ENCODE results near the gene EPHA3. TPM values are rescaled to one million over a fixed set of nuclear protein-coding genes. Genes with fewer than 3 reads are reported as not detected.

Gene EPHA3
- total RNA-seq, 1 donor: not detected

GRCh38 chr3:89434621-89435380 is 327.4 kb downstream of the EPHA3 start:
- DNase-seq (ENCODE audit: low read depth in 2 of 3, low spot score in 2 of 3): no peak

- no peak for DNase-seq (ENCODE audit: low read depth in 2 of 3, low spot score in 2 of 3)
Measured at GRCh38 chr3:89436846-89437245, 329.4 kb downstream of the EPHA3 start.

GRCh38 chr3:89440386-89440785 is 333.0 kb downstream of the EPHA3 start:
- no peak for DNase-seq (ENCODE audit: low read depth in 2 of 3, low spot score in 2 of 3)

GRCh38 chr3:89441141-89441540 is 333.7 kb downstream of the EPHA3 start:
- no peak for DNase-seq (ENCODE audit: low read depth in 2 of 3, low spot score in 2 of 3)

GRCh38 chr3:89446593-89446992 is 339.2 kb downstream of the EPHA3 start:
- no peak for DNase-seq (ENCODE audit: low read depth in 2 of 3, low spot score in 2 of 3)

- no peak for DNase-seq (ENCODE audit: low read depth in 2 of 3, low spot score in 2 of 3)
Measured at GRCh38 chr3:89447243-89447642, 339.8 kb downstream of the EPHA3 start.

GRCh38 chr3:89449086-89449485 is 341.7 kb downstream of the EPHA3 start:
- no peak for DNase-seq (ENCODE audit: low read depth in 2 of 3, low spot score in 2 of 3)

GRCh38 chr3:89452066-89452465 is 344.6 kb downstream of the EPHA3 start:
- DNase-seq (ENCODE audit: low read depth in 2 of 3, low spot score in 2 of 3): no peak

GRCh38 chr3:89455240-89455639 is 347.8 kb downstream of the EPHA3 start:
- no peak for DNase-seq (ENCODE audit: low read depth in 2 of 3, low spot score in 2 of 3)

GRCh38 chr3:89467898-89468363 is 360.5 kb downstream of the EPHA3 start:
- DNase-seq (ENCODE audit: low read depth in 2 of 3, low spot score in 2 of 3): no peak

GRCh38 chr3:89472101-89472500 is 364.7 kb downstream of the EPHA3 start:
- DNase-seq (ENCODE audit: low read depth in 2 of 3, low spot score in 2 of 3): no peak

GRCh38 chr3:89474333-89475130 is 367.1 kb downstream of the EPHA3 start:
- DNase-seq (ENCODE audit: low read depth in 2 of 3, low spot score in 2 of 3): no peak

GRCh38 chr3:89488800-89489580 is 381.6 kb downstream of the EPHA3 start:
- DNase-seq (ENCODE audit: low read depth in 2 of 3, low spot score in 2 of 3): no peak

GRCh38 chr3:89490129-89490528 is 382.7 kb downstream of the EPHA3 start:
- DNase-seq (ENCODE audit: low read depth in 2 of 3, low spot score in 2 of 3): no peak

GRCh38 chr3:89494734-89495133 is 387.3 kb downstream of the EPHA3 start:
- no peak for DNase-seq (ENCODE audit: low read depth in 2 of 3, low spot score in 2 of 3)

- no peak for DNase-seq (ENCODE audit: low read depth in 2 of 3, low spot score in 2 of 3)
Measured at GRCh38 chr3:89503891-89504391, 396.5 kb downstream of the EPHA3 start.

- no peak for DNase-seq (ENCODE audit: low read depth in 2 of 3, low spot score in 2 of 3)
Measured at GRCh38 chr3:89504432-89504831, 397.0 kb downstream of the EPHA3 start.

GRCh38 chr3:89506462-89507103 is 399.2 kb downstream of the EPHA3 start:
- no peak for DNase-seq (ENCODE audit: low read depth in 2 of 3, low spot score in 2 of 3)

- no peak for DNase-seq (ENCODE audit: low read depth in 2 of 3, low spot score in 2 of 3)
Measured at GRCh38 chr3:89521328-89521727, 413.9 kb downstream of the EPHA3 start.

- no peak for DNase-seq (ENCODE audit: low read depth in 2 of 3, low spot score in 2 of 3)
Measured at GRCh38 chr3:89522155-89522554, 414.7 kb downstream of the EPHA3 start.

All from hematopoietic multipotent progenitor cell (in vitro differentiated cells).